OCI-LY3 (cell line): ENCODE data around the gene PTPN20.

Experiments
- CTCF ChIP-seq: fragments of 200-600, 300-600 bp; sonication (generic); IDR thresholded peaks from 2 replicates; pipeline ENCODE4 v1.5.1; 2014; ENCODE audit warnings: antibody characterized with exemption, low read length, low read depth
- EZH2phosphoT487 ChIP-seq: fragments of 200-600 bp; shearing (Covaris generic); IDR thresholded peaks from 2 replicates; pipeline ENCODE4 v1.6.1; 2018; ENCODE audit warnings: antibody characterized with exemption, mixed run types, low read depth

- TF ChIP-seq CTCF (no peak), EZH2phosphoT487 (no peak)
Measured at GRCh38 chr10:47020471-47020870, 109.2 kb downstream of the PTPN20 start.
